SK-N-MC (cell line): ENCODE data around the gene ZNF891.

Experiments used
- EZH2 ChIP-seq: fragments of 200-600 bp; sonication (generic); IDR thresholded peaks from one replicate; pipeline ENCODE4 v1.6.1; 2017; ENCODE audit warnings: antibody characterized with exemption
- POLR2AphosphoS5 ChIP-seq: IDR thresholded peaks from 2 replicates; pipeline ENCODE4 v1.6.1; 2012; ENCODE audit warnings: mild to moderate bottlenecking, low read depth, low read length, borderline replicate concordance

DNA sequence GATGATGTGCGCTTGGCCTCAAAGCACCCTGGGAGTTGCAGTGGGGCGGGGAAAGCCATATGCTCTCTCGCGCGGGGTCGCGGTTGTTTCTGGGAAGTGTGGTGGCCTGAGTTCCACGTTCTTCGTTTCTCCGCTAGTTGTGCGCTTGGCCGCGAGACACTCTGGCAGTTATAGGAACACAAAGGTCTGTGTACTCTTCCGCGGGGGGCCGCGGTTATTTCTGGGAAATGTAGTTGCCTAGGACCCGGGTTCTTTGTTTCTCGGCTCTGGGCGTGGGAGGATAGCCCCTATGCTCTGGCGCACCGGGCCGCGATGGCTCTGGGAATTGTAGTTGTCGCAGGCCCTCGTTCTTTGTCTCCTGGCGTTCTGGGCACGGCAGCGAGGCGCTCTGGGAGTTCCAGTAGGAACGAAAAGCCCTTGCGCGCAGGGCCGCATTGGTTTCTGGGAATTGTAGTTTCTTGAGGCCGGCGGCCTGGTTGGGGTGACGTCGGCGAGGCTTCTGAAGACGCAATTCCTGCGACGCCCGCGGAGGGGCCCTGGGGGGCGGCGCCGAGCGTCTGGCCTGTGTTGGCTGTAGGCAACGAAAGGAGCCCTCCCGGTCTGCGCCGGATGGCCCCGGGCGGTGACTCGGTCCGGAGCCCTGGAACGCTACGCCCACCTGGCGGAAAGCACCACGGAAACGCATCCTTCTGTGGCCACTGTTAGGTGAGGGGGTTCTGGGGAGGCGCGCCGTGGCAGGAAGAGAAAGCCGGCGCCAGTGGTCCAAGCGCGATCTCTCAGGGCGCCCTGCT is 49.5 kb downstream of the ZNF891 start, which contains the start of gene ZNF140:
- TF ChIP-seq EZH2, result no peak
- TF ChIP-seq POLR2AphosphoS5, result peak; percentile 81
